ENCODE measurements around the gene BTBD6. TPM values are rescaled to one million over a fixed set of nuclear protein-coding genes. Genes with fewer than 3 reads are reported as not detected.
"Not testable (repeated sequence)": the region's sequence is repeated elsewhere in the genome, so short reads cannot be mapped to it uniquely, and the experiment has no call there.

BTBD6 gene
- total and polyA plus RNA-seq, 12 donors, result 28.1 to 58.2 (median 32.7) TPM

DNA sequence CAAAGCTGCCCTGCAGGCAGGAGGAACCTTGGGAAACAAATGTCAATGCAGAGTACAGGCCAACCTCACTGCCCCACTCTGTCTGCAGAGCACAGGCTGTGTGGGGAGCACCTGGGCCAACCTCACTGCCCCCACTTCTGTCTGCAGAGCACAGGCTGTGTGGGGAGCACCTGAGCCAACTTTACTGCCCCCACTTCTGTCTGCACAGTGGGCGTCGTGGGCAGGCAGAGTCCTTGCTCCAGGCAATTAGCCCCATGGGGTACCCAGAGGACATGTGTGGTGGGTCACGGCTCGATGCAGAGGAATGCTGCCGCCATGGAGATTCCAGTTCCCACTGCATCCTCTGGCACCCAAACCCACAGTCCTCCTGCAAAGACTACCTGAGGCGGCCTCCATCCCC, 26.3 kb downstream of the BTBD6 start:
- DNase-seq (no peak), ATAC-seq (peak in 2 of 8 donors; percentile 14 to 20)
- Histone ChIP-seq H3K4me3 (no peak overlapping the region), H3K9me3 (no peaks in the 10 kb centered on the region), H3K27me3 (no peaks in the 10 kb centered on the region), H3K27ac (peak overlapping the region in 1 of 10 donors; percentile 57), H3K4me1 (peaks cover 0 to 14% (median 4%) of the 10 kb centered on the region in 9 donors), H3K36me3 (peaks cover 0 to 20% (median 0%) of the 10 kb centered on the region in 9 donors)
- TF ChIP-seq, protein P1, sequence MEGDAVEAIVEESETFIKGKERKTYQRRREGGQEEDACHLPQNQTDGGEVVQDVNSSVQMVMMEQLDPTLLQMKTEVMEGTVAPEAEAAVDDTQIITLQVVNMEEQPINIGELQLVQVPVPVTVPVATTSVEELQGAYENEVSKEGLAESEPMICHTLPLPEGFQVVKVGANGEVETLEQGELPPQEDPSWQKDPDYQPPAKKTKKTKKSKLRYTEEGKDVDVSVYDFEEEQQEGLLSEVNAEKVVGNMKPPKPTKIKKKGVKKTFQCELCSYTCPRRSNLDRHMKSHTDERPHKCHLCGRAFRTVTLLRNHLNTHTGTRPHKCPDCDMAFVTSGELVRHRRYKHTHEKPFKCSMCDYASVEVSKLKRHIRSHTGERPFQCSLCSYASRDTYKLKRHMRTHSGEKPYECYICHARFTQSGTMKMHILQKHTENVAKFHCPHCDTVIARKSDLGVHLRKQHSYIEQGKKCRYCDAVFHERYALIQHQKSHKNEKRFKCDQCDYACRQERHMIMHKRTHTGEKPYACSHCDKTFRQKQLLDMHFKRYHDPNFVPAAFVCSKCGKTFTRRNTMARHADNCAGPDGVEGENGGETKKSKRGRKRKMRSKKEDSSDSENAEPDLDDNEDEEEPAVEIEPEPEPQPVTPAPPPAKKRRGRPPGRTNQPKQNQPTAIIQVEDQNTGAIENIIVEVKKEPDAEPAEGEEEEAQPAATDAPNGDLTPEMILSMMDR (IDR thresholded peaks at IDR 0.05), result no peak
- 90 to 92% methylated on average over 6 of the region's 6 CpGs for WGBS, 2 donors
- intact Hi-C loops (cut with DNase I), result no loop called here

DNA sequence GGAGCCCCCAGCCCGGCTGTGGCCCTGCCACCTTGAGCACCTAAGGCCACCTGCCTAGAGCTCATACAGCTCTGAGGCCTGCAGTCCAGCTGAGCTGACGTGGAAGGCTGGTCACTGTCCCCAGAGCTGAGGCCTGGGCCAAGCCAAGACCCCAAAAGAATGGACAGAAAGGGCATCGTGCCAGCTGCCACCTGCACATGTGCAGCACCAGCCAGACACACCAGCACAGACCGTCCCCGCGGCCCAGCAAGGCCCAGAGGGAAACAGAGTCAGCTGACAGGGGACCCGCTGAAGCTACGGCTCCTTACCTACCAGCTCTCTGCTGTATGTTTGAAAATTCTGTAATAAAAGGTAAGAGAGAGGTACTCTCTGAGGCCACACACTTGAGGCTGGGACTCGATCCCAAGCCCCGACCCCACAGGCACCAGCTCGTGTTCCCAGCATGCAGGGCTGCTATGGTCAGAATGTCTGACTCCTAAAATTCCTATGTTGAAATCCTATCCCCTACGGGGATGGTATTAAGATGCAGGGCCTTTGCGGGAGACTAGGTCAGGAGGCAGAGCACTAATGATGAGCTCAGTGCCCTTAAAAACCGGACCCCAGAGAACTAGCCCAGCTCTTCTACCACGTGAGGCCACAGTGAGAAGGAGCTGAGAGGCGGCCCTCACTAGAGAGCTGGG, 27.1 kb downstream of the BTBD6 start:
- peaks cover 0 to 14% (median 4%) of the 10 kb centered on the region in 9 donors for H3K4me1 ChIP-seq
- H3K27ac ChIP-seq, result peak overlapping the region in 2 of 10 donors; percentile 14 to 57
- TF ChIP-seq, protein P1 (IDR thresholded peaks at IDR 0.05), result no peak
- peak in 6 of 8 donors; percentile 24 to 93 (median 49) for ATAC-seq
- H3K36me3 ChIP-seq, result peaks cover 0 to 17% (median 0%) of the 10 kb centered on the region in 9 donors
- H3K4me3 ChIP-seq, result no peak overlapping the region
- 77 to 84% methylated on average over 16 of the region's 16 CpGs for WGBS, 2 donors
- H3K9me3 ChIP-seq, result no peaks in the 10 kb centered on the region
- DNase-seq, result no peak
- no peaks in the 10 kb centered on the region for H3K27me3 ChIP-seq
- intact Hi-C loops (cut with DNase I), result no loop called here

DNA sequence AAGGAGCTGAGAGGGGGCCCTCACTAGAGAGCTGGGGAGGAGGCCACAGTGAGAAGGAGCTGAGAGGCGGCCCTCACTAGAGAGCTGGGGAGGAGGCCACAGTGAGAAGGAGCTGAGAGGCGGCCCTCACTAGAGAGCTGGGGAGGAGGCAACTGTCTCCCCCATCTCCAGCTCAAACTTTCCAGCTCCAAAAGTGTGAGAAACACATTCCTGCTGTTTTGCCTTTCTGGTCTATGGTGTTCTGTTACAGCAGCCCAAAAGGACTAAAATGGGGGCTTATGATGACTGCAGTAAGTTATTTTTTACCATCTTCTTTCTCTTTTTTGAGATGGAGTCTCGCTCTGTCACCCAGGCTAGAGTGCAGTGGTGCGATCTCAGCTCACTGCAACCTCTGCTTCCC, 29.1 kb downstream of the BTBD6 start:
- H3K27me3 ChIP-seq; DNase-seq; H3K9me3 ChIP-seq; H3K4me3 ChIP-seq; H3K27ac ChIP-seq; ATAC-seq; H3K36me3 ChIP-seq; intact Hi-C loops (cut with DNase I): not testable (repeated sequence)
- H3K4me1 ChIP-seq, result peaks cover 0 to 20% (median 10%) of the 10 kb centered on the region in 9 donors
- 39 to 98% methylated on average over 3 of the region's 4 CpGs for WGBS, 2 donors

DNA sequence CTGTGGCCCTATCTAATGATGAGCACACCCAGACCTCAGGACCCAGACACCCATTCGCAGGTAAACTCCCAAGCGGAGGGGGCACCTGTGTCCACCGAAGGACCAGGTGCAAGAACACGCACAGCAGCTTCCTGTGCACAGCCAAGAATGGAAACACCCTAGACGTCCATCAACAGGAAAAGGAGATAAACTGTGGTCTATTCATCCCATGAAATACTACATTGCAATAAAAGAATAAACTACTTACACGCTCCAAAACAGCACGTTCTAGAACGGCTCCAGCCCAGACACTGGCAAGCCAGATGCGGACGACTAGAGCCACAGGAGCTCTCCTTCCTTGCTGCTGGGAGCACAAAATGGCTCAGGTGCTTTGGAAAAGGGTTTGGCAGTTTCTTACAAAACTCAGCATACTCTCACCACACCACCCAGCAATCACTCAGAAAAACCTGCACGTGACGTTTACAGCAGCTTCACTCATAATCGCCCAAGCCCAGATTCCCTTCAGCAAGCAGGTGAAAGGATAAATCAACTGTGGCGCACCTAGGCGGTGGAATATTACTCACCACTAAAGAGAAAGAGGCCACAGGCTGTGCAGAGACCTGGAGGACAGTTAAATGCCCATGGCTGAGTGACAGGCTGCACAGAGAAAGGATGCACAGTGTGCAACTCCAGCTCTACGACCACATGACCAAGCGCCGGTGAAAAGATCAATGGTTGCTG, 31.5 kb downstream of the BTBD6 start:
- Histone ChIP-seq H3K27ac (no peak overlapping the region), H3K27me3 (no peaks in the 10 kb centered on the region), H3K4me3 (no peak overlapping the region), H3K9me3 (no peaks in the 10 kb centered on the region), H3K36me3 (peaks cover 0 to 13% (median 0%) of the 10 kb centered on the region in 9 donors), H3K4me1 (peaks cover 0 to 25% (median 14%) of the 10 kb centered on the region in 9 donors)
- TF ChIP-seq, protein P1 (IDR thresholded peaks at IDR 0.05), result no peak
- ATAC-seq (no peak), DNase-seq (no peak)
- intact Hi-C loops (cut with DNase I), result loop anchor here in 7 of 10 donors (2.0 to 10.0 kb wide), 7 partner anchors 72 to 189 kb away; no protein-coding TSS in a partner anchor
- 90% methylated on average over 18 of the region's 18 CpGs for WGBS, 2 donors
